Testis (tissue), 3 donors: ENCODE data around the gene HSF2BP. TPM values are rescaled to one million over a fixed set of nuclear protein-coding genes. Genes with fewer than 3 reads are reported as not detected.
"Not testable (repeated sequence)": the region's sequence is repeated elsewhere in the genome, so short reads cannot be mapped to it uniquely, and the experiment has no call there.

Experiments used
- DNase-seq: peaks from one replicate; pipeline ENCODE4 v3.0.0-alpha.2; 2019
- H3K27ac ChIP-seq, 2 donors: fragments of 200-600 bp; sonication (generic); one replicate each; pipeline ENCODE4 v1.5.1; 2019
- H3K27me3 ChIP-seq: fragments of 200-600 bp; sonication (generic); one replicate; pipeline ENCODE4 v1.5.1; 2019
- H3K36me3 ChIP-seq: fragments of 200-600 bp; sonication (generic); one replicate; pipeline ENCODE4 v1.5.1; 2017; ENCODE audit warnings: low read depth; ENCODE audit errors: missing control alignments
- H3K4me1 ChIP-seq: fragments of 200-600 bp; sonication (generic); one replicate; pipeline ENCODE4 v1.5.1; 2019
- H3K4me3 ChIP-seq, 2 donors: fragments of 200-600 bp; sonication (generic); one replicate each; pipeline ENCODE4 v1.5.1; 2017 to 2019
- H3K9me3 ChIP-seq: fragments of 200-600 bp; sonication (generic); one replicate; pipeline ENCODE4 v1.5.1; 2017
- CTCF ChIP-seq, 3 experiments: fragments of 450-650 bp in 2 of 3; fragments of 200-600 bp in 1 of 3; sonication (generic) in 1 of 3; IDR thresholded peaks; one replicate each; pipeline ENCODE4 v1.5.1; 2016 to 2019; ENCODE audit warnings: antibody characterized with exemption in 3 of 3, mild to moderate bottlenecking in 2 of 3, moderate library complexity in 1 of 3
- POLR2A ChIP-seq: fragments of 450-650 bp; IDR thresholded peaks from one replicate; pipeline ENCODE4 v1.6.1; 2017; ENCODE audit warnings: antibody characterized with exemption, mild to moderate bottlenecking, moderate library complexity
- WGBS, 2 donors: methylation state at CpG; one replicate each; pipeline ENCODE4 v1.1.5; 2018; 5-methylcytosine and 5-hydroxymethylcytosine counted together
- intact Hi-C: fragments of 100-400 bp; cut with DNase I; formaldehyde crosslinking; loops from one replicate; pipeline ENCODE4 v1.15.1; 2023; ENCODE audit warnings: low total_unique reads
- polyA plus RNA-seq: library from polyadenylated mRNA; stranded (reverse); fragments of 350-450 nt; fragmentation: Illumina TruSeq; extraction: RNeasy Lipid Tissue Mini Kit (QIAGEN cat#74804); gene quantifications from one replicate; pipeline ENCODE4 v1.2.3, GENCODE V29; 2014; ENCODE audit warnings: low read depth, low replicate concordance; ENCODE audit not compliant: insufficient read depth
- total RNA-seq, 2 donors: library from RNA; depleted of rRNA; stranded (reverse); fragments of >200 nt; gene quantifications; one replicate each; pipeline ENCODE4 v1.2.3, GENCODE V29; 2016

HSF2BP gene
- total and polyA plus RNA-seq, 3 donors from 2014 or later = 28.3 to 46.5 (median 36.3) TPM

GRCh38 chr21:43653626-43654025 lies 5.7 kb downstream of the HSF2BP start:
- H3K27ac ChIP-seq = no peak overlapping the region
- no peaks in the 10 kb centered on the region for H3K36me3 ChIP-seq
- DNase-seq = no peak
- intact Hi-C loops = no loop called here
- H3K27me3 ChIP-seq = no peaks in the 10 kb centered on the region
- TF ChIP-seq POLR2A (no peak), CTCF (IDR thresholded peaks at IDR 0.05) (no peak)
- WGBS, 2 donors = 91 to 95% methylated on average over 6 of the region's 6 CpGs
- peaks cover 2% of the 10 kb centered on the region for H3K4me1 ChIP-seq
- no peaks in the 10 kb centered on the region for H3K9me3 ChIP-seq
- H3K4me3 ChIP-seq = no peak overlapping the region

GRCh38 chr21:43652616-43653015 lies 6.7 kb downstream of the HSF2BP start:
- H3K36me3 ChIP-seq = no peaks in the 10 kb centered on the region
- H3K27me3 ChIP-seq = no peaks in the 10 kb centered on the region
- WGBS, 2 donors = 90 to 91% methylated on average over 6 of the region's 6 CpGs
- TF ChIP-seq POLR2A (no peak), CTCF (IDR thresholded peaks at IDR 0.05) (no peak)
- intact Hi-C loops = no loop called here
- H3K4me3 ChIP-seq = no peak overlapping the region
- H3K9me3 ChIP-seq = no peaks in the 10 kb centered on the region
- H3K27ac ChIP-seq = no peak overlapping the region
- no peaks in the 10 kb centered on the region for H3K4me1 ChIP-seq
- no peak for DNase-seq

GRCh38 chr21:43651926-43652325 lies 7.4 kb downstream of the HSF2BP start:
- H3K4me3 ChIP-seq, H3K27ac ChIP-seq, H3K9me3 ChIP-seq, H3K27me3 ChIP-seq, DNase-seq, intact Hi-C loops, H3K4me1 ChIP-seq, H3K36me3 ChIP-seq: not testable (repeated sequence)
- WGBS, 2 donors = 94 to 96% methylated on average over 6 of the region's 6 CpGs

GRCh38 chr21:43648171-43648570 lies 11.1 kb downstream of the HSF2BP start:
- H3K4me1 ChIP-seq = peaks cover 12% of the 10 kb centered on the region
- H3K36me3 ChIP-seq = no peaks in the 10 kb centered on the region
- no peaks in the 10 kb centered on the region for H3K9me3 ChIP-seq
- TF ChIP-seq CTCF (IDR thresholded peaks at IDR 0.05) = no peak
- no peak for TF ChIP-seq POLR2A
- intact Hi-C loops = no loop called here
- WGBS, 2 donors = 84 to 85% methylated on average over 9 of the region's 9 CpGs
- no peak overlapping the region for H3K27ac ChIP-seq
- no peak overlapping the region for H3K4me3 ChIP-seq
- no peak for DNase-seq
- no peaks in the 10 kb centered on the region for H3K27me3 ChIP-seq

GRCh38 chr21:43646550-43647260 lies 12.6 kb downstream of the HSF2BP start:
- Histone ChIP-seq H3K4me1 (peaks cover 12% of the 10 kb centered on the region), H3K4me3 (no peak overlapping the region), H3K27me3 (no peaks in the 10 kb centered on the region), H3K36me3 (no peaks in the 10 kb centered on the region), H3K9me3 (no peaks in the 10 kb centered on the region), H3K27ac (no peak overlapping the region)
- intact Hi-C loops = no loop called here
- WGBS, 2 donors = 38 to 39% methylated on average over 7 of the region's 7 CpGs
- peak; percentile 95 for DNase-seq
- TF ChIP-seq POLR2A = no peak
- TF ChIP-seq CTCF (IDR thresholded peaks at IDR 0.05) = peak; percentile 99
